Skeletal muscle tissue (tissue), 4 donors: ENCODE results near the gene ABLIM2. TPM values are rescaled to one million over a fixed set of nuclear protein-coding genes. Genes with fewer than 3 reads are reported as not detected.
A peak's percentile ranks its signal among the peaks of the same experiment; 100 is the strongest.

Experiments used
- H3K27ac ChIP-seq: one replicate; pipeline ENCODE4 v1.7.0; 2013; ENCODE audit warnings: mild to moderate bottlenecking, low read depth, low read length, inconsistent platforms
- H3K27me3 ChIP-seq, 3 donors: one replicate each; pipeline ENCODE4 v1.7.0; 2013; ENCODE audit warnings: low read length in 3 of 3; ENCODE audit not compliant: control insufficient read depth in 3 of 3, insufficient read depth in 3 of 3
- H3K36me3 ChIP-seq, 3 donors: one replicate each; pipeline ENCODE4 v1.7.0; 2013; ENCODE audit warnings: low read length in 3 of 3; ENCODE audit not compliant: control insufficient read depth in 3 of 3, insufficient read depth in 3 of 3
- H3K4me1 ChIP-seq, 3 donors: one replicate each; pipeline ENCODE4 v1.7.0; 2013; ENCODE audit warnings: low read length in 3 of 3, mild to moderate bottlenecking in 3 of 3; ENCODE audit not compliant: control insufficient read depth in 3 of 3, insufficient read depth in 3 of 3
- H3K4me3 ChIP-seq, 3 donors: one replicate each; pipeline ENCODE4 v1.7.0; 2013; ENCODE audit warnings: low read length in 3 of 3
- H3K9ac ChIP-seq, 3 donors: one replicate each; pipeline ENCODE4 v1.7.0; 2013; ENCODE audit warnings: low read length in 3 of 3, mild to moderate bottlenecking in 3 of 3, moderate library complexity in 2 of 3, low read depth in 1 of 3
- H3K9me3 ChIP-seq, 3 donors: one replicate each; pipeline ENCODE4 v1.7.0; 2013; ENCODE audit warnings: low read length in 3 of 3; ENCODE audit not compliant: control insufficient read depth in 3 of 3
- total RNA-seq: library from RNA; depleted of rRNA; stranded (reverse); fragments of >200 nt; gene quantifications from one replicate; pipeline ENCODE4 v1.2.3, GENCODE V29; 2014
- donor health status: Osteomylitis.

Gene ABLIM2
- total RNA-seq, 1 donor from 2014 or later, result 7.3 TPM

- H3K4me1 ChIP-seq, result peaks cover 47 to 58% (median 51%) of the 10 kb centered on the region in 3 donors
- H3K27me3 ChIP-seq, result no peaks in the 10 kb centered on the region
- no peak overlapping the region for H3K27ac ChIP-seq
Measured at GRCh38 chr4:8192748-8193738, 34.4 kb upstream of the ABLIM2 start.

GRCh38 chr4:8191136-8191747 lies 32.6 kb upstream of the ABLIM2 start:
- no peaks in the 10 kb centered on the region for H3K27me3 ChIP-seq
- peak overlapping the region in 2 of 3 donors; percentile 20 to 72 for H3K9ac ChIP-seq
- no peaks in the 10 kb centered on the region for H3K36me3 ChIP-seq
- H3K4me3 ChIP-seq, result peak overlapping the region in 1 of 3 donors; percentile 13
- peak overlapping the region; percentile 61 for H3K27ac ChIP-seq
- H3K4me1 ChIP-seq, result peaks cover 44 to 49% (median 47%) of the 10 kb centered on the region in 3 donors
- no peaks in the 10 kb centered on the region for H3K9me3 ChIP-seq

More at GRCh38 chr4:8192748-8193738, 34.4 kb upstream of the ABLIM2 start:
- Histone ChIP-seq H3K4me3 (no peak overlapping the region), H3K9me3 (no peaks in the 10 kb centered on the region), H3K9ac (no peak overlapping the region), H3K36me3 (no peaks in the 10 kb centered on the region)

- Histone ChIP-seq H3K27ac (peak overlapping the region; percentile 61), H3K4me3 (no peak overlapping the region), H3K4me1 (peaks cover 39 to 49% (median 44%) of the 10 kb centered on the region in 3 donors), H3K9me3 (no peaks in the 10 kb centered on the region), H3K9ac (peak overlapping the region in 2 of 3 donors; percentile 45 to 71), H3K36me3 (no peaks in the 10 kb centered on the region), H3K27me3 (no peaks in the 10 kb centered on the region)
Measured at GRCh38 chr4:8189551-8190466, 31.2 kb upstream of the ABLIM2 start.

GRCh38 chr4:8188743-8189550 lies 30.3 kb upstream of the ABLIM2 start:
- Histone ChIP-seq H3K4me3 (peak overlapping the region in 2 of 3 donors; percentile 8 to 45), H3K27me3 (no peaks in the 10 kb centered on the region), H3K27ac (peak overlapping the region; percentile 61), H3K9ac (peak overlapping the region; percentile 45 to 71 (median 51)), H3K4me1 (peaks cover 39 to 49% (median 44%) of the 10 kb centered on the region in 3 donors), H3K9me3 (no peaks in the 10 kb centered on the region), H3K36me3 (no peaks in the 10 kb centered on the region)

- Histone ChIP-seq H3K36me3 (no peaks in the 10 kb centered on the region), H3K9ac (peak overlapping the region in 1 of 3 donors; percentile 71), H3K9me3 (no peaks in the 10 kb centered on the region), H3K27ac (peak overlapping the region; percentile 61), H3K27me3 (no peaks in the 10 kb centered on the region), H3K4me3 (no peak overlapping the region), H3K4me1 (peaks cover 42 to 54% (median 44%) of the 10 kb centered on the region in 3 donors)
Measured at GRCh38 chr4:8188085-8188484, 29.5 kb upstream of the ABLIM2 start.

- H3K36me3 ChIP-seq, result no peaks in the 10 kb centered on the region
- no peak overlapping the region for H3K27ac ChIP-seq
- no peak overlapping the region for H3K4me3 ChIP-seq
- H3K27me3 ChIP-seq, result no peaks in the 10 kb centered on the region
- no peak overlapping the region for H3K9ac ChIP-seq
- no peaks in the 10 kb centered on the region for H3K9me3 ChIP-seq
- peaks cover 37 to 58% (median 50%) of the 10 kb centered on the region in 3 donors for H3K4me1 ChIP-seq
Measured at GRCh38 chr4:8185930-8186329, 27.3 kb upstream of the ABLIM2 start.

- Histone ChIP-seq H3K9ac (no peak overlapping the region), H3K4me1 (peaks cover 33 to 59% (median 44%) of the 10 kb centered on the region in 3 donors), H3K4me3 (no peak overlapping the region), H3K27me3 (no peaks in the 10 kb centered on the region), H3K27ac (no peak overlapping the region), H3K9me3 (no peaks in the 10 kb centered on the region), H3K36me3 (no peaks in the 10 kb centered on the region)
Measured at GRCh38 chr4:8185295-8185694, 26.7 kb upstream of the ABLIM2 start.

GRCh38 chr4:8184061-8184460 lies 25.4 kb upstream of the ABLIM2 start:
- Histone ChIP-seq H3K36me3 (no peaks in the 10 kb centered on the region), H3K4me3 (no peak overlapping the region), H3K9me3 (no peaks in the 10 kb centered on the region), H3K27ac (peak overlapping the region; percentile 7), H3K4me1 (peaks cover 22 to 47% (median 31%) of the 10 kb centered on the region in 3 donors), H3K27me3 (no peaks in the 10 kb centered on the region), H3K9ac (no peak overlapping the region)
